CD1c-positive myeloid dendritic cell (primary cell): ENCODE data around the gene TMPRSS3.

Experiments
- DNase-seq: peaks from one replicate; pipeline ENCODE4 v3.0.0-alpha.2; 2016; ENCODE audit errors: extremely low spot score

TMPRSS3 gene

GRCh38 chr21:42350318-42350910, 45.4 kb downstream of the TMPRSS3 start:
- DNase-seq = no peak

GRCh38 chr21:42349420-42350317, 46.2 kb downstream of the TMPRSS3 start:
- DNase-seq = no peak

- DNase-seq = no peak
These were observed 47.1 kb downstream of the TMPRSS3 start for GRCh38 chr21:42348762-42349161.

- no peak for DNase-seq
These were observed 48.1 kb downstream of the TMPRSS3 start for GRCh38 chr21:42347601-42348327.

GRCh38 chr21:42346866-42347600, 48.8 kb downstream of the TMPRSS3 start:
- no peak for DNase-seq

- no peak for DNase-seq
These were observed 49.4 kb downstream of the TMPRSS3 start for GRCh38 chr21:42346441-42346840.

- DNase-seq = no peak
These were observed 51.2 kb downstream of the TMPRSS3 start for GRCh38 chr21:42344631-42345030.

GRCh38 chr21:42343963-42344510, 51.8 kb downstream of the TMPRSS3 start:
- no peak for DNase-seq

GRCh38 chr21:42343556-42343955, 52.3 kb downstream of the TMPRSS3 start:
- no peak for DNase-seq

GRCh38 chr21:42343101-42343500, 52.8 kb downstream of the TMPRSS3 start:
- DNase-seq = no peak

GRCh38 chr21:42341776-42342542, 53.9 kb downstream of the TMPRSS3 start:
- no peak for DNase-seq

- DNase-seq = no peak
These were observed 55.4 kb downstream of the TMPRSS3 start for GRCh38 chr21:42340187-42341050.

- no peak for DNase-seq
These were observed 56.8 kb downstream of the TMPRSS3 start for GRCh38 chr21:42338729-42339715.

GRCh38 chr21:42337830-42338728, 57.8 kb downstream of the TMPRSS3 start:
- peak; percentile 83 for DNase-seq

- DNase-seq = no peak
These were observed 58.6 kb downstream of the TMPRSS3 start for GRCh38 chr21:42337276-42337675.

GRCh38 chr21:42336054-42336453, 59.8 kb downstream of the TMPRSS3 start:
- DNase-seq = no peak

GRCh38 chr21:42332557-42333317, 63.1 kb downstream of the TMPRSS3 start:
- DNase-seq = no peak
